Mesenchymal stem cell (in vitro differentiated cells and primary cell): ENCODE data around the gene OOSP1.

Experiments
- DNase-seq: peaks from one replicate; pipeline ENCODE4 v3.0.0-alpha.2; 2013
- H2AFZ ChIP-seq: one replicate; pipeline ENCODE4 v1.6.1; 2013; ENCODE audit warnings: low read depth, mild to moderate bottlenecking, control low read depth, inconsistent platforms, low read length, moderate library complexity
- H2AK5ac ChIP-seq: 2 replicates; pipeline ENCODE4 v1.6.1; 2013; ENCODE audit warnings: low read length, moderate library complexity, mild to moderate bottlenecking, inconsistent platforms; ENCODE audit not compliant: severe bottlenecking
- H2BK120ac ChIP-seq: one replicate; pipeline ENCODE4 v1.6.1; 2013; ENCODE audit warnings: low read depth, mild to moderate bottlenecking, inconsistent platforms, low read length, moderate library complexity
- H2BK12ac ChIP-seq, 2 experiments: one replicate each; pipeline ENCODE4 v1.6.1; 2013; ENCODE audit warnings: inconsistent platforms in 2 of 2, low read length in 2 of 2, mild to moderate bottlenecking in 2 of 2, moderate library complexity in 2 of 2, control low read depth in 1 of 2
- H2BK15ac ChIP-seq: one replicate; pipeline ENCODE4 v1.6.1; 2013; ENCODE audit warnings: mild to moderate bottlenecking, low read depth, inconsistent platforms; ENCODE audit not compliant: poor library complexity, severe bottlenecking
- H2BK5ac ChIP-seq: 2 replicates; pipeline ENCODE4 v1.6.1; 2013; ENCODE audit warnings: low read depth, mild to moderate bottlenecking, low read length, control low read depth, inconsistent platforms; ENCODE audit not compliant: poor library complexity, severe bottlenecking
- H3K14ac ChIP-seq, 2 experiments: one replicate each; pipeline ENCODE4 v1.6.1; 2013; ENCODE audit warnings: inconsistent platforms in 2 of 2, low read length in 2 of 2, control low read depth in 1 of 2, mild to moderate bottlenecking in 1 of 2, moderate library complexity in 1 of 2
- H3K18ac ChIP-seq, 2 experiments: one replicate each; pipeline ENCODE4 v1.6.1; 2013; ENCODE audit warnings: inconsistent platforms in 2 of 2, low read length in 2 of 2, control low read depth in 1 of 2, low read depth in 1 of 2, mild to moderate bottlenecking in 1 of 2
- H3K23ac ChIP-seq, 2 experiments: one replicate each; pipeline ENCODE4 v1.6.1; 2013; ENCODE audit warnings: inconsistent platforms in 2 of 2, low read length in 2 of 2, mild to moderate bottlenecking in 2 of 2, moderate library complexity in 2 of 2, control low read depth in 1 of 2
- H3K27ac ChIP-seq: 2 replicates; pipeline ENCODE4 v1.5.1; 2013; ENCODE audit warnings: mild to moderate bottlenecking, moderate library complexity, low read length, control low read depth, inconsistent platforms; ENCODE audit not compliant: poor library complexity, severe bottlenecking
- H3K27me3 ChIP-seq, 2 experiments: 2 replicates each; pipeline versions ENCODE4 v1.6.1 to v1.7.0; 2013; ENCODE audit warnings: low read length in 2 of 2, mild to moderate bottlenecking in 2 of 2, moderate library complexity in 2 of 2, control low read depth in 1 of 2, inconsistent platforms in 1 of 2; ENCODE audit not compliant: control insufficient read depth in 1 of 2, insufficient read depth in 1 of 2
- H3K36me3 ChIP-seq, 2 experiments: 2 replicates each; pipeline versions ENCODE4 v1.6.1 to v1.7.0; 2013; ENCODE audit warnings: low read length in 2 of 2, control low read depth in 1 of 2, inconsistent platforms in 1 of 2, low read depth in 1 of 2, mild to moderate bottlenecking in 1 of 2; ENCODE audit not compliant: insufficient read depth in 2 of 2, control insufficient read depth in 1 of 2
- H3K4ac ChIP-seq, 2 experiments: one replicate each; pipeline ENCODE4 v1.6.1; 2013; ENCODE audit warnings: inconsistent platforms in 2 of 2, low read length in 2 of 2, mild to moderate bottlenecking in 2 of 2, moderate library complexity in 2 of 2, control low read depth in 1 of 2, low read depth in 1 of 2
- H3K4me1 ChIP-seq: 2 replicates; pipeline ENCODE4 v1.6.1; 2013; ENCODE audit warnings: low read depth, low read length, control low read depth; ENCODE audit not compliant: control insufficient read depth, insufficient read depth
- H3K4me2 ChIP-seq: 2 replicates; pipeline ENCODE4 v1.6.1; 2013; ENCODE audit warnings: low read length, mild to moderate bottlenecking, inconsistent platforms; ENCODE audit not compliant: poor library complexity, severe bottlenecking
- H3K4me3 ChIP-seq, 2 experiments: 2 replicates each; pipeline versions ENCODE4 v1.5.1 to v1.7.0; 2013; ENCODE audit warnings: low read length in 2 of 2, mild to moderate bottlenecking in 2 of 2, control low read depth in 1 of 2, low read depth in 1 of 2; ENCODE audit not compliant: insufficient read depth in 1 of 2
- H3K79me1 ChIP-seq: replicated peaks from 2 replicates; pipeline ENCODE4 v1.6.1; 2013; ENCODE audit warnings: mild to moderate bottlenecking, control low read depth, low read length, inconsistent platforms; ENCODE audit not compliant: poor library complexity, severe bottlenecking
- H3K9ac ChIP-seq: 2 replicates; pipeline ENCODE4 v1.7.0; 2013; ENCODE audit warnings: mild to moderate bottlenecking, low read length, moderate library complexity
- H3K9me3 ChIP-seq: 2 replicates; pipeline ENCODE4 v1.7.0; 2013; ENCODE audit warnings: mild to moderate bottlenecking, low read length; ENCODE audit not compliant: control insufficient read depth
- H4K8ac ChIP-seq: one replicate; pipeline ENCODE4 v1.6.1; 2013; ENCODE audit warnings: inconsistent platforms, mild to moderate bottlenecking, low read length, moderate library complexity
- H4K91ac ChIP-seq: one replicate; pipeline ENCODE4 v1.6.1; 2013; ENCODE audit warnings: mild to moderate bottlenecking, low read length, inconsistent platforms
- WGBS: methylation state at CpG from one replicate; pipeline ENCODE4 v1.1.7; 2013; ENCODE audit warnings: mixed read lengths; 5-methylcytosine and 5-hydroxymethylcytosine counted together

Gene OOSP1

GRCh38 chr11:59943997-59944714, 5.9 kb downstream of the OOSP1 start:
- Histone ChIP-seq H2BK120ac (no peak overlapping the region), H4K8ac (no peak overlapping the region), H3K14ac (no peak overlapping the region), H3K4me1 (no peaks in the 10 kb centered on the region), H3K4ac (no peak overlapping the region), H3K23ac (no peak overlapping the region), H3K36me3 (no peaks in the 10 kb centered on the region), H2BK5ac (no peak overlapping the region), H3K18ac (no peak overlapping the region), H2AK5ac (no peak overlapping the region), H3K27me3 (no peaks in the 10 kb centered on the region), H4K91ac (no peak overlapping the region), H2BK12ac (no peak overlapping the region), H2BK15ac (no peak overlapping the region), H3K4me3 (no peak overlapping the region), H3K27ac (no peak overlapping the region), H2AFZ (no peak overlapping the region), H3K79me1 (no peaks in the 10 kb centered on the region), H3K4me2 (no peak overlapping the region), H3K9ac (no peak overlapping the region), H3K9me3 (no peaks in the 10 kb centered on the region)
- WGBS: 97% methylated on average over 1 of the region's 3 CpGs
- DNase-seq: no peak

- no peak overlapping the region for H2BK120ac ChIP-seq
- H3K27me3 ChIP-seq: no peaks in the 10 kb centered on the region
- 43% methylated on average over 2 of the region's 2 CpGs for WGBS
- H2BK5ac ChIP-seq: no peak overlapping the region
- H2BK12ac ChIP-seq: no peak overlapping the region
- no peaks in the 10 kb centered on the region for H3K79me1 ChIP-seq
- no peak overlapping the region for H4K91ac ChIP-seq
- H3K4me1 ChIP-seq: no peaks in the 10 kb centered on the region
- H3K18ac ChIP-seq: no peak overlapping the region
- H2AK5ac ChIP-seq: no peak overlapping the region
- no peak overlapping the region for H3K14ac ChIP-seq
- H3K4me2 ChIP-seq: no peak overlapping the region
- no peaks in the 10 kb centered on the region for H3K9me3 ChIP-seq
- no peak overlapping the region for H2BK15ac ChIP-seq
- H4K8ac ChIP-seq: no peak overlapping the region
- no peak overlapping the region for H3K9ac ChIP-seq
- H3K36me3 ChIP-seq: no peaks in the 10 kb centered on the region
- no peak overlapping the region for H3K23ac ChIP-seq
- H3K27ac ChIP-seq: no peak overlapping the region
- H3K4ac ChIP-seq: no peak overlapping the region
- H2AFZ ChIP-seq: no peak overlapping the region
- no peak for DNase-seq
- no peak overlapping the region for H3K4me3 ChIP-seq
Measured at GRCh38 chr11:59944720-59945119, 6.5 kb downstream of the OOSP1 start.

DNA sequence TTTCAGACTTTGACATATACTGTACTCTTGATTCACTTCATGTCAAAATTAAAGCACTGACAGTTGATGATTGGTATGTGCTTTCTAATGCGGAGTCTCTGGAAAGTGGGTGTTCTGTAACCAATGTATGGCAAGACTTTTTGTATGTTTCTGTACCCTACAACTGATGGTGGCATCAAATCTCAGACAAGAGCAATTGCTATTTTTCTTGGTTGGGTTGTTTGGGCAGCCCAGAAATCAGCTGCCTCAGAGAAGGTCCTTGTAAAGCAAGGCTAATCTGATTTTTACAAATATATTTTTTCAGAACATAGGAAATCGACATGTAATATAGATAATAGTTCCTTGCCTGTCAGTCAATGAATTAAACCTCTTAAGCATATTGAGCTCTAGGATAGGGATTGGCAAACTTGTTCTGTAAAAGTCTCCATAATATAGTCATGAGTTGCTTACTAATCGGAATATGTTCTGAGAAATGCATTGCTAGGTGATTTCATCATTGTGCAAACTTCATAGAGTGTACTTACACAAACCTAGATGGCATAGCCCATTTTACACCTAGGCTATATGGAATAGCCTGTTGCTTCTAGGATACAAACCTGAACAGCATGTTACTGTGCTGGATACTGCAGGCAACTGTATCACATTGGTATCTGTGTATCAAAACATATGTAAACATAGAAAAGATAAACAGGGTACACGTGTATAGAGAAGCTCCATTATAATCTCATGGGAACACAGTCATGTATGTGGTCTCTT, 15.4 kb downstream of the OOSP1 start:
- H2BK12ac ChIP-seq: no peak overlapping the region
- H3K27me3 ChIP-seq: no peaks in the 10 kb centered on the region
- no peak overlapping the region for H4K91ac ChIP-seq
- H2AFZ ChIP-seq: no peak overlapping the region
- no peak overlapping the region for H3K27ac ChIP-seq
- no peak overlapping the region for H3K14ac ChIP-seq
- no peak overlapping the region for H4K8ac ChIP-seq
- no peak overlapping the region for H3K23ac ChIP-seq
- no peak overlapping the region for H2BK15ac ChIP-seq
- H3K4me3 ChIP-seq: no peak overlapping the region
- no peak overlapping the region for H3K4ac ChIP-seq
- H2AK5ac ChIP-seq: no peak overlapping the region
- no peak overlapping the region for H3K18ac ChIP-seq
- 92% methylated on average over 1 of the region's 4 CpGs for WGBS
- no peak overlapping the region for H2BK120ac ChIP-seq
- H3K4me2 ChIP-seq: no peak overlapping the region
- no peak overlapping the region for H2BK5ac ChIP-seq
- H3K9me3 ChIP-seq: no peaks in the 10 kb centered on the region
- no peaks in the 10 kb centered on the region for H3K79me1 ChIP-seq
- DNase-seq: no peak
- H3K9ac ChIP-seq: no peak overlapping the region
- no peaks in the 10 kb centered on the region for H3K36me3 ChIP-seq
- H3K4me1 ChIP-seq: no peaks in the 10 kb centered on the region

DNA sequence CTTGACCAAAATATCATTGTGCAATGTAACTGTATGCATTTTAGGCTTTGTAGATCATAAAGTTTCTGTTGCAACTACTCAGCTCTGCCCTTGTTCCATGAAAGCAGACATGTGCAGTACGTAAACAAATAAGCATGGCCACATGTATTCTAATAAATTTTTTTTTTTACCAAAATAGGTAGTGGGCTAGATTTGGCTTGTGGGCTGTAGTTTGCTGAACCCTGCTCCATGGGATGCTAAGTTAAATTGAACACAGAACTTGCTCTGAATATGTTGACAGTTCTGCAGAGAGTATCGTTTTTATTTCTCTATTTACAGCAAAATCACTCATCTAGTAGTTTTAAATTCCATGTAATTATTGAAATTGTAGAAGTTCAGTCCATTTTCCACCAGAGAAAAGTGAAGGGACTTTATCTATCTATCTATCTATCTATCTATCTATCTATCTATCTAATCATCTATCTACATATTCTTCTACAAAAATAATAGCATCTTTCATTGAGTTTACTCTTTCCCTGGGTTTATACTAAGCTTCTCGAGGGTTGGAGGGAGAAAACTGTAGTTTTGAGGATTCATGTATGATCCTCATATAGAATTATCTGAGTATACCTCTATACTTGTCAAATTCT, 16.1 kb downstream of the OOSP1 start:
- H3K9me3 ChIP-seq: no peaks in the 10 kb centered on the region
- no CpG with 5 or more reads among the region's 3 CpGs for WGBS

More for the DNA sequence above, 16.1 kb downstream of the OOSP1 start:
- Histone ChIP-seq H3K23ac (no peak overlapping the region), H3K4me3 (no peak overlapping the region), H3K36me3 (no peaks in the 10 kb centered on the region), H3K27ac (no peak overlapping the region), H2BK120ac (no peak overlapping the region), H2AK5ac (no peak overlapping the region), H3K79me1 (no peaks in the 10 kb centered on the region), H3K14ac (no peak overlapping the region), H3K4ac (no peak overlapping the region), H3K18ac (no peak overlapping the region), H2BK12ac (no peak overlapping the region), H2BK15ac (no peak overlapping the region), H3K4me1 (no peaks in the 10 kb centered on the region), H3K27me3 (no peaks in the 10 kb centered on the region), H4K8ac (no peak overlapping the region), H4K91ac (no peak overlapping the region), H3K9ac (no peak overlapping the region), H2BK5ac (no peak overlapping the region), H3K4me2 (no peak overlapping the region), H2AFZ (no peak overlapping the region)
- DNase-seq: no peak
